Suprapubic skin (tissue), 4 donors: ENCODE results near the gene PMVK.

Experiments
- CTCF ChIP-seq, 2 donors: fragments of 200-600 bp in 1 of 2; fragments of 450-650 bp in 1 of 2; sonication (generic) in 1 of 2; IDR thresholded peaks; one replicate each; pipeline ENCODE4 v1.5.1; 2016 to 2019; ENCODE audit warnings: antibody characterized with exemption in 2 of 2, mild to moderate bottlenecking in 1 of 2, moderate library complexity in 1 of 2
- EP300 ChIP-seq: sonication (generic); formaldehyde crosslinking; IDR thresholded peaks from one replicate; pipeline ENCODE4 v1.6.1; 2017; ENCODE audit warnings: antibody characterized with exemption
- POLR2A ChIP-seq, 2 donors: fragments of 450-650 bp; IDR thresholded peaks; one replicate each; pipeline ENCODE4 v1.6.1; 2017; ENCODE audit warnings: antibody characterized with exemption in 2 of 2, mild to moderate bottlenecking in 2 of 2, moderate library complexity in 2 of 2
- POLR2AphosphoS5 ChIP-seq, 3 donors: sonication (generic); formaldehyde crosslinking; IDR thresholded peaks; one replicate each; pipeline ENCODE4 v1.6.1; 2017; ENCODE audit warnings: antibody characterized with exemption in 3 of 3

DNA sequence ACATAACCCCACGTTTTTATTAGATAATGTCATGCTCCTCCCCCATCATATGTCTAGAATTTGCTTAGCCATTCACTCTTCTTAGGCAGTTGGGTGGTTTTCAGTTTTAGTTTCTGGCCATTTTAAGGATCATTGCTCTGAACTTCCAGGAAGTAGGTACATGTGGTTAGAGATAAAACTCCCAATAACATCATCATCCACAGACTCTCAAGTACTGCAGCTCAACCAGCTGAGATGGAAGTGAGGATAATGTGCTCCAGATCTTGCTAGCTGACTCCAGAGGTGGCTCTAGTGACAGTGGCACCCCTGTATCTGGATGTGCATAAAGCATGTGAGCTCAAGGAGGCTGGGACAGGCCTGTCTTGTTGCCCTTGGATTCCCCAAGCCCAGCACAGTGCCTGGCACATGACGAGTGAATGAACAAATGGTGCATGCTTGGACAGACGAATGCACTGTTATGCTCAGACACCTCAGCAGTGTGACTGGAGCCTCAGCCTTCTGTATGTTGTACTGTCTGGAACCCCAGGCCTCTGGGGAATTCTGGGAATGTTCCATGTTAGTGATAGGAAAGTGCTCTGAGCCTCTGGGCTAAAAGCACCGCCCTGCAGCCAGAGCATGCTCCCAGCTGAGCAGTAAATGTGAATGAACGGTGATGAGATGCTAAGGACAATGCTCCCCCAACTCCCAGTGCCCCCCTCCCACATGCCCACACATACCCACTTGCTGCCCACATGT, 50.1 kb downstream of the PMVK start:
- TF ChIP-seq CTCF (IDR thresholded peaks at IDR 0.05) (no peak), POLR2AphosphoS5 (IDR thresholded peaks at IDR 0.05) (no peak), POLR2A (IDR thresholded peaks at IDR 0.05) (no peak), EP300 (no peak)
